B cell (primary cell): ENCODE measurements around the gene S1PR1. TPM values are rescaled to one million over a fixed set of nuclear protein-coding genes. Genes with fewer than 3 reads are reported as not detected.

Experiments
- ATAC-seq: fragments of 200-7000 bp; cut with Tn5 transposase; one replicate; pipeline ENCODE4 v1.10.0; 2021; ENCODE audit warnings: low read depth, mild to moderate bottlenecking, moderate number of reproducible peaks, moderate library complexity
- CTCF ChIA-PET: fragments of 350-600 bp; sonication (Branson Sonifier 250); formaldehyde crosslinking; loops from one replicate; lab custom pipeline; 2021; ENCODE audit warnings: antibody characterized with exemption, inconsistent platforms; lab: Charles Lee
- POLR2A ChIA-PET: fragments of 350-600 bp; sonication (Branson Sonifier 250); formaldehyde crosslinking; loops from one replicate; lab custom pipeline; 2021; ENCODE audit warnings: antibody characterized with exemption; lab: Charles Lee
- DNase-seq: peaks from one replicate; pipeline ENCODE4 v3.0.0; 2013
- H2AFZ ChIP-seq: 2 replicates; pipeline ENCODE4 v1.6.1; 2012; ENCODE audit warnings: mild to moderate bottlenecking, low read depth, low read length; ENCODE audit not compliant: insufficient read depth, poor library complexity, severe bottlenecking
- H3K27ac ChIP-seq, 2 donors: 1 replicate in 1 of 2; 2 replicates in 1 of 2; pipeline ENCODE4 v1.5.1; 2012 to 2013; ENCODE audit warnings: low read length in 2 of 2, mild to moderate bottlenecking in 2 of 2, moderate library complexity in 1 of 2
- H3K27me3 ChIP-seq, 4 experiments: fragments of 200-600 bp in 1 of 4; sonication (generic) in 1 of 4; replicated peaks in 1 of 4; 1 replicate in 2 of 4; 2 replicates in 2 of 4; pipeline versions ENCODE4 v1.6.1 to v1.7.0; 2013 to 2016; ENCODE audit warnings: low read length in 3 of 4, mild to moderate bottlenecking in 2 of 4, mixed read lengths in 1 of 4, moderate library complexity in 1 of 4; ENCODE audit not compliant: insufficient read depth in 4 of 4, control insufficient read depth in 3 of 4; ENCODE audit errors: control extremely low read depth in 1 of 4
- H3K36me3 ChIP-seq, 2 experiments: replicated peaks in 1 of 2; 1 replicate in 1 of 2; 2 replicates in 1 of 2; pipeline versions ENCODE4 v1.6.1 to v1.7.1; 2013; ENCODE audit warnings: low read length in 1 of 2; ENCODE audit not compliant: insufficient read depth in 2 of 2, control insufficient read depth in 1 of 2; ENCODE audit errors: control extremely low read depth in 1 of 2, extremely low read depth in 1 of 2
- H3K4me1 ChIP-seq, 2 donors: fragments of 200-600 bp in 1 of 2; sonication (generic) in 1 of 2; 1 replicate in 1 of 2; 2 replicates in 1 of 2; pipeline versions ENCODE4 v1.5.1 to v1.6.1; 2013 to 2017; ENCODE audit warnings: low read length in 2 of 2; ENCODE audit not compliant: control insufficient read depth in 2 of 2, insufficient read depth in 2 of 2
- H3K4me2 ChIP-seq: replicated peaks from 2 replicates; pipeline ENCODE3; 2012; ENCODE audit warnings: mild to moderate bottlenecking, low read depth, low read length; ENCODE audit not compliant: poor library complexity, severe bottlenecking
- H3K4me3 ChIP-seq, 5 experiments: fragments of 200-600 bp in 1 of 5; sonication (generic) in 1 of 5; 1 replicate in 3 of 5; 2 replicates in 2 of 5; pipeline versions ENCODE4 v1.5.1 to v1.7.0; 2011 to 2016; ENCODE audit warnings: low read length in 4 of 5, mild to moderate bottlenecking in 4 of 5, low read depth in 2 of 5, control low read depth in 1 of 5, moderate library complexity in 1 of 5; ENCODE audit not compliant: insufficient read depth in 1 of 5; ENCODE audit errors: control extremely low read depth in 1 of 5, extremely low read depth in 1 of 5
- H3K79me2 ChIP-seq: fragments of 200-600 bp; sonication (generic); one replicate; pipeline ENCODE4 v1.6.0; 2016; ENCODE audit warnings: low read length; ENCODE audit not compliant: control insufficient read depth, insufficient read depth
- H3K9ac ChIP-seq: fragments of 200-600 bp; sonication (generic); 2 replicates; pipeline ENCODE4 v1.6.1; 2017; ENCODE audit warnings: mild to moderate bottlenecking, low read length, moderate library complexity
- H3K9me3 ChIP-seq, 3 donors: one replicate each; pipeline versions ENCODE4 v1.6.1 to v1.7.1; 2013; ENCODE audit warnings: low read length in 2 of 3; ENCODE audit not compliant: control insufficient read depth in 2 of 3, insufficient read depth in 1 of 3; ENCODE audit errors: control extremely low read depth in 1 of 3
- H4K20me1 ChIP-seq: 2 replicates; pipeline ENCODE4 v1.6.0; 2012; ENCODE audit warnings: mild to moderate bottlenecking, low read length; ENCODE audit not compliant: insufficient read depth, control insufficient read depth, poor library complexity, severe bottlenecking
- H3K27ac Mint-ChIP-seq: one replicate; pipeline ENCODE4 v1.8.0; 2021; ENCODE audit warnings: mixed read lengths
- H3K27me3 Mint-ChIP-seq: one replicate; pipeline ENCODE4 v1.8.0; 2021; ENCODE audit warnings: mixed read lengths
- H3K4me1 Mint-ChIP-seq: one replicate; pipeline ENCODE4 v1.8.0; 2021; ENCODE audit warnings: mixed read lengths
- H3K4me3 Mint-ChIP-seq: one replicate; pipeline ENCODE4 v1.8.0; 2021; ENCODE audit warnings: mixed read lengths
- H3K9me3 Mint-ChIP-seq: one replicate; pipeline ENCODE4 v1.8.0; 2022; ENCODE audit warnings: mixed read lengths; ENCODE audit not compliant: insufficient read depth
- CTCF ChIP-seq: fragments of 200-600 bp; IDR thresholded peaks from one replicate; pipeline ENCODE4 v1.8.0; 2022; ENCODE audit warnings: antibody characterized with exemption, mild to moderate bottlenecking
- EZH2 ChIP-seq: IDR thresholded peaks from 2 replicates; pipeline ENCODE4 v1.6.1; 2012; ENCODE audit warnings: borderline replicate concordance, low read depth, mild to moderate bottlenecking, moderate library complexity, low read length; ENCODE audit not compliant: insufficient read depth, poor library complexity, severe bottlenecking
- WGBS: methylation state at CpG from one replicate; pipeline ENCODE4 v1.1.5; 2013; ENCODE audit warnings: missing lambda C conversion rate; ENCODE audit not compliant: insufficient coverage; 5-methylcytosine and 5-hydroxymethylcytosine counted together
- intact Hi-C: fragments of 100-400 bp; cut with micrococcal nuclease; formaldehyde crosslinking; loops from one replicate; pipeline ENCODE4 v1.10.0; 2022
- polyA plus RNA-seq: library from polyadenylated mRNA; depleted of rRNA; stranded (reverse); fragments of >200 nt; gene quantifications from 2 replicates; pipeline ENCODE4 v1.2.3, GENCODE V29; 2012
- total RNA-seq, 2 donors: library from RNA; stranded (reverse); fragments of 120-200 nt in 1 of 2; gene quantifications; 1 replicate in 1 of 2; 2 replicates in 1 of 2; pipeline versions ENCODE4 v1.2.3 to v1.2.4, GENCODE V29; 2013 to 2022

The S1PR1 gene
- total and polyA plus RNA-seq, 2 donors (not counting 1 experiment from before 2014, with no cell fraction given) = 44.5 to 225 TPM

GRCh38 chr1:101233495-101233894 is 3.3 kb upstream of the S1PR1 start:
- Histone ChIP-seq H3K36me3 (peaks cover 0 to 2% of the 10 kb centered on the region in 2 experiments), H3K27ac (no peak overlapping the region), H3K79me2 (peaks cover 26% of the 10 kb centered on the region), H3K9me3 (no peaks in the 10 kb centered on the region), H3K4me2 (no peak overlapping the region), H3K27me3 (no peaks in the 10 kb centered on the region), H2AFZ (no peak overlapping the region), H3K4me3 (no peak overlapping the region), H3K9ac (no peak overlapping the region), H3K4me1 (peaks cover 6 to 14% of the 10 kb centered on the region in 2 donors), H4K20me1 (peaks cover under 1% of the 10 kb centered on the region)
- TF ChIP-seq EZH2 (no peak), CTCF (no peak)
- no peak overlapping the region for H3K4me3 Mint-ChIP-seq
- intact Hi-C loops = no loop called here
- POLR2A ChIA-PET = interaction anchor here (0.7 to 6.1 kb wide), 3 partner anchors 11 to 106 kb away, joined by 3 to 48 read pairs (median 6); no protein-coding TSS in a partner anchor
- DNase-seq (no peak), ATAC-seq (no peak)
- peaks cover 37% of the 10 kb centered on the region for H3K4me1 Mint-ChIP-seq
- H3K27ac Mint-ChIP-seq = no peak overlapping the region
- H3K27me3 Mint-ChIP-seq = no peaks in the 10 kb centered on the region
- CTCF ChIA-PET = interaction anchor here (0.6 to 8.7 kb wide), 6 partner anchors 11 to 279 kb away, joined by 3 to 164 read pairs (median 4); no protein-coding TSS in a partner anchor
- peaks cover 2% of the 10 kb centered on the region for H3K9me3 Mint-ChIP-seq
- WGBS = 90% methylated on average over 3 of the region's 7 CpGs

DNA sequence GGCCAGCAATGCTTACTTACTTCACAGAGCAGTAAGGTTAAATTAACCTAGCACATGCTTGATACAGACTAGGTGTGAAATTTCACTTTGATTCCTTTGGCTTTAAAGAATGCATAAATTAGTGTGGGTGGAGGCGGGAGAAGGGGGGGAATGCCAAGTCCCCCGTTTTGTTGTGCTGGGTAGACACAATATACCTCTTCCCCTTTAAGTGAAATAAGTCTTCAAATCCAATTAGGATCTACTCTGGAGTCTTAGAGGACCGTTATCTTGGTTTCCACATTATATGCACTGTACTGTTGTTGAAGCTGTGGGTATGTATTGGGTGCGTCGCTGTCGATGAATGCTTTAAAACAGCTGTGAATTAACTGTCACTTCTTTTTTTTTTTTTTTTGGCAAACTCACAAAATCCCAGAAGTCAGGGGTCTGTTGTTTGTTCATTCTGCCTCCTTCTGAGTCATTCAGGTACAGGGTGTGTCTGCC is 1.6 kb upstream of the S1PR1 start:
- ATAC-seq (no peak), DNase-seq (no peak)

More for the DNA sequence above, 1.6 kb upstream of the S1PR1 start:
- Mint-ChIP-seq H3K4me3 (peak overlapping the region; percentile 97), H3K9me3 (peaks cover 2% of the 10 kb centered on the region), H3K27me3 (no peaks in the 10 kb centered on the region), H3K4me1 (peaks cover 52% of the 10 kb centered on the region), H3K27ac (peak overlapping the region; percentile 98)
- Histone ChIP-seq H3K4me2 (peak overlapping the region; percentile 77), H3K9me3 (no peaks in the 10 kb centered on the region), H4K20me1 (peaks cover 18% of the 10 kb centered on the region), H3K4me3 (peak overlapping the region; percentile 82 to 98 (median 91)), H3K36me3 (peaks cover 0 to 19% of the 10 kb centered on the region in 2 experiments), H3K9ac (peak overlapping the region; percentile 93), H3K27me3 (no peaks in the 10 kb centered on the region), H3K4me1 (peaks cover 22 to 29% of the 10 kb centered on the region in 2 donors), H2AFZ (peak overlapping the region; percentile 80), H3K27ac (peak overlapping the region; percentile 79 to 90), H3K79me2 (peaks cover 43% of the 10 kb centered on the region)
- WGBS = no CpG with 5 or more reads among the region's 6 CpGs
- POLR2A ChIA-PET = interaction anchor here (0.6 to 6.1 kb wide), 17 partner anchors 12 to 1383 kb away, joined by 3 to 85 read pairs (median 7); no protein-coding TSS in a partner anchor
- intact Hi-C loops = loop anchor here (1.0 to 5.0 kb wide), 7 partner anchors 16 to 883 kb away; partner anchors contain the start of gene CDC14A
- TF ChIP-seq CTCF (no peak), EZH2 (no peak)
- CTCF ChIA-PET = interaction anchor here (0.7 to 8.7 kb wide), 16 partner anchors 14 to 320 kb away, joined by 3 to 164 read pairs (median 4); no protein-coding TSS in a partner anchor
